HFFc6 (cell line): ENCODE data around the gene FRMD3. TPM values are rescaled to one million over a fixed set of nuclear protein-coding genes. Genes with fewer than 3 reads are reported as not detected.
"Not testable (repeated sequence)": the region's sequence is repeated elsewhere in the genome, so short reads cannot be mapped to it uniquely, and the experiment has no call there.

Experiments used
- DNase-seq: peaks from one replicate; pipeline ENCODE4 v3.0.0-alpha.2; 2018
- H3K27ac Mint-ChIP-seq: 2 replicates; pipeline ENCODE4 v1.8.0; 2020; ENCODE audit warnings: mild to moderate bottlenecking, mixed read lengths
- H3K27me3 Mint-ChIP-seq: 2 replicates; pipeline ENCODE4 v1.8.0; 2021; ENCODE audit warnings: mild to moderate bottlenecking, moderate library complexity, mixed read lengths; ENCODE audit not compliant: insufficient read depth
- H3K36me3 Mint-ChIP-seq: 2 replicates; pipeline ENCODE4 v1.8.0; 2021; ENCODE audit warnings: low read depth, mixed read lengths
- H3K4me1 Mint-ChIP-seq: 2 replicates; pipeline ENCODE4 v1.8.0; 2020; ENCODE audit warnings: low read depth, mixed read lengths
- H3K4me3 Mint-ChIP-seq: 2 replicates; pipeline ENCODE4 v1.8.0; 2020; ENCODE audit warnings: mild to moderate bottlenecking, moderate library complexity, mixed read lengths
- H3K9me3 Mint-ChIP-seq: 2 replicates; pipeline ENCODE4 v1.8.0; 2020; ENCODE audit warnings: mild to moderate bottlenecking, mixed read lengths
- total RNA-seq, 6 experiments: library from RNA; stranded (reverse); fragmentation: NEBNext Ultra II Directional; extraction: Animal tissue kit (Norgen Biotek cat#: 25700); gene quantifications; 2 replicates in 1 of 6; 3 replicates in 5 of 6; pipeline ENCODE4 v1.2.3, GENCODE V29; 2021
- TF ChIP-seq, protein P1 (sequence below): fragments of 200-600 bp; sonication (generic); IDR thresholded peaks from 2 replicates; pipeline ENCODE4 v1.5.0; 2021; ENCODE audit warnings: antibody characterized with exemption, mild to moderate bottlenecking

Gene FRMD3
- total RNA-seq, 6 experiments from 2014 or later: 4.0 to 14.9 (median 12.7) TPM

DNA sequence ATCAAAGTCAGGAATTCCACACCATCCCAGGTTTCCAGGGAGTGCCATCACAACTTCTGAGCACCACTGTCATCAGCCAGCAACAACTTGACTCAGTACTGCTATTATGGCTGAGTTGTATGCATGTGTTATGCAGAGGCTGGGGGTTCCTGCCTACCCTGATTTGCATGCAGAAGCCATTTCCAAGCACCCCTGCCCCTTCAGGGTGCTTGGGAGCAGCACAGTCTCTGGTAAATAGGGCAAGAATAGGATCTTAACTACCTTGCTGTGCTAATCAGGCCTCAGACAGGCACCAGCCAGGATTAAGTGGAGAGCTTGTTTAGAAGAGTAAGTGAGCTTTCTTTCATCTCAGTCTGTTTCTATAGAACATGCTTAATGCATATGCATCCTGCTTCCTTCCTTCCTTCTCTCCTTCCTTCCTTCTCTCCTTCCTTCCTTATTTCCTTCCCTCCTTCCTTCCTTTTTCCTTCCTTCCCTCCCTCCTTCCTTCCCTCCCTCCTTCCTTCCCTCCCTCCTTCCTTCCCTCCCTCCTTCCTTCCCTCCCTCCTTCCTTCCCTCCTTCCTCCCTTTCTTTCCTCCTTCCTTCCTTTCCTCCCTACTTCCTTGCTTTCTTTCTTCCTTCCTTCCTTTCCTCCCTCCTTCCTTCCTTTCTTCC lies 175.7 kb downstream of the FRMD3 start:
- H3K4me3 Mint-ChIP-seq: no peak overlapping the region
- TF ChIP-seq, protein P1, sequence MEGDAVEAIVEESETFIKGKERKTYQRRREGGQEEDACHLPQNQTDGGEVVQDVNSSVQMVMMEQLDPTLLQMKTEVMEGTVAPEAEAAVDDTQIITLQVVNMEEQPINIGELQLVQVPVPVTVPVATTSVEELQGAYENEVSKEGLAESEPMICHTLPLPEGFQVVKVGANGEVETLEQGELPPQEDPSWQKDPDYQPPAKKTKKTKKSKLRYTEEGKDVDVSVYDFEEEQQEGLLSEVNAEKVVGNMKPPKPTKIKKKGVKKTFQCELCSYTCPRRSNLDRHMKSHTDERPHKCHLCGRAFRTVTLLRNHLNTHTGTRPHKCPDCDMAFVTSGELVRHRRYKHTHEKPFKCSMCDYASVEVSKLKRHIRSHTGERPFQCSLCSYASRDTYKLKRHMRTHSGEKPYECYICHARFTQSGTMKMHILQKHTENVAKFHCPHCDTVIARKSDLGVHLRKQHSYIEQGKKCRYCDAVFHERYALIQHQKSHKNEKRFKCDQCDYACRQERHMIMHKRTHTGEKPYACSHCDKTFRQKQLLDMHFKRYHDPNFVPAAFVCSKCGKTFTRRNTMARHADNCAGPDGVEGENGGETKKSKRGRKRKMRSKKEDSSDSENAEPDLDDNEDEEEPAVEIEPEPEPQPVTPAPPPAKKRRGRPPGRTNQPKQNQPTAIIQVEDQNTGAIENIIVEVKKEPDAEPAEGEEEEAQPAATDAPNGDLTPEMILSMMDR: no peak
- H3K27me3 Mint-ChIP-seq: no peaks in the 10 kb centered on the region; the same call in 1 of the 2 replicates
- H3K9me3 Mint-ChIP-seq: no peaks in the 10 kb centered on the region
- peaks cover 19% of the 10 kb centered on the region for H3K4me1 Mint-ChIP-seq
- no peak overlapping the region for H3K27ac Mint-ChIP-seq
- DNase-seq: no peak
- H3K36me3 Mint-ChIP-seq: peaks cover 16% of the 10 kb centered on the region; the same call in 1 of the 2 replicates

DNA sequence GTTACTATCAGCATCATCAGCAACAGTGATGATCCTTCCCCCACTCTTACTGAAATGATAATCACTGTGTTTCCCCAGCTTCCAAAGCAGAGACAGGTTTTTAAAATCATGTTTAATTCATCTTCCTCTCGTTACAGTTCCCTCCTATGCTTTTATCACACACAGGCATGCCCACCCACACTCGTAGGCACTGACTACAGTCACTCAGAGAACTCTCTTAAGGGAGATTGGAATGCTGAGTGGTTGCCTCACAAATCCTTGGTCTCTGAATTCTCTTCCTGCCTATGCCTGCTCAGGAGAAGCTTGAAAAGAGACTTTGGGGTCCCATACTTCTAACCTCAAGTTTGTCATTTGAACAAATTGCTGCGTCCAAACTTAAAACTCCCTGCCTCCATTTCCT lies 179.2 kb downstream of the FRMD3 start:
- Mint-ChIP-seq H3K27ac (no peak overlapping the region; the same call in 1 of the 2 replicates), H3K9me3 (no peaks in the 10 kb centered on the region), H3K4me1 (peaks cover 7% of the 10 kb centered on the region; the same call in 1 of the 2 replicates), H3K36me3 (peaks cover 17% of the 10 kb centered on the region; the same call in 1 of the 2 replicates), H3K4me3 (no peak overlapping the region), H3K27me3 (no peaks in the 10 kb centered on the region; the same call in 1 of the 2 replicates)
- TF ChIP-seq, protein P1: no peak
- no peak for DNase-seq

DNA sequence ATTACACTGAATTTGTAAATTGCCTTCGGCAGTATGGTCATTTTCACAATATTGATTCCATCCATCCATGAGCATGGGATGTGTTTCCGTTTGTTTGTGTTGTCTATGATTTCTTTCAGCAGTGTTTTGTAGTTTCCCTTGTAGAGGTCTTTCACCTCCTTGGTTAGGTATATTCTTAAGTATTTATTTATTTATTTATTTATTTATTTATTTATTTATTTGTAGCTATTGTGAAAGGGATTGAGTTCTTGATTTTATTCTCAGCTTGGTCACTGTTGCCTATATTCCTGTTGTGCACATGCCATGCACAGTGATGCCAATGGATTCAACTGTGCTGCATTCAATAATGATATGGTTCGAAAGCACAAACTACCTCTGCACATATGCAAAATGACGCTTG lies 179.7 kb downstream of the FRMD3 start:
- H3K9me3 Mint-ChIP-seq, H3K4me1 Mint-ChIP-seq, DNase-seq, H3K27me3 Mint-ChIP-seq, H3K4me3 Mint-ChIP-seq, H3K27ac Mint-ChIP-seq: not testable (repeated sequence)
- H3K36me3 Mint-ChIP-seq: peaks cover 17% of the 10 kb centered on the region; the same call in 1 of the 2 replicates

DNA sequence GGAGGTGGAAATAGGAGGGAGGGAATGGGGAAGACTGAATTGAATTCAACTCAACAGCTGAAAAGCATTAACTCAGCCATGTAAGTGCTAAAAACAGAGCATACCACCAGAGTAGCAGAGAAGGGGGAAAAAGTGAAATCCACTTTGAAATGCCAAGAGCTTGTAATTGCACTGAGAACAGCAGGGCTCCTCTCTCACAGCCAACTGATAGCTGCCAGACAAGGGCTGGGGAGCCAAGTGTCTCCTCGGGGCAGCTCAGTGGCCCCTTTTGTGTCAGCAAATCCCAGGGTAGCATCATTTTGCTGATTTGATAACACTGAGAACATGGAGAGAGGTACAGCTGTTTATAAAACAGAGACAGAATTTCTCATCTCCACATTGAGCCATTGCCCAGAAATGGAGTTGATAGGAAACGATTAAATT lies 182.5 kb downstream of the FRMD3 start:
- TF ChIP-seq, protein P1: no peak
- H3K27ac Mint-ChIP-seq: no peak overlapping the region
- no peak overlapping the region for H3K4me3 Mint-ChIP-seq
- peaks cover 17% of the 10 kb centered on the region; the same call in 1 of the 2 replicates for H3K36me3 Mint-ChIP-seq
- no peak for DNase-seq
- peaks cover 14% of the 10 kb centered on the region; the same call in 1 of the 2 replicates for H3K4me1 Mint-ChIP-seq
- H3K27me3 Mint-ChIP-seq: no peaks in the 10 kb centered on the region; the same call in 1 of the 2 replicates
- H3K9me3 Mint-ChIP-seq: no peaks in the 10 kb centered on the region

DNA sequence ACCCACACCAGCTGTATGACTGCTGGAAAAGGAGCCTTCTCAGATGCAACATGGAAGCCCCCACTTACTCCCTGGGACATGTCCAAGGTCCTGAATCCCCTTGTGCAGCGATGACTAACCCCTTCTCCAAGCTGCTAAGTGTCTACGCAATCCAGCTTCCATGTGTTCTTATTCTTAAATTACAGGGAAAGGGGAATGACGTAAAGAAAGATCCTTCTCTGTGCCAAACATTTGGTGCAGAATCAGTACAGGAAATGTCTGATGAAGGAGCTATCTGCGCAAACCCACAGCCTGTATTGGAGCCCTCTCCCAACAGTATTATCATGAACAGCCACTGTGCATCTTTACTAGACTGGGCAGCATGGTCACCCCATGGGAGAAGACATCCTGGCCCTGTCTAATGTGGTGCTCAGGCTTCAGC lies 183.2 kb downstream of the FRMD3 start:
- Mint-ChIP-seq H3K9me3 (no peaks in the 10 kb centered on the region), H3K27ac (no peak overlapping the region), H3K36me3 (peaks cover 17% of the 10 kb centered on the region; the same call in 1 of the 2 replicates), H3K27me3 (no peaks in the 10 kb centered on the region; the same call in 1 of the 2 replicates), H3K4me3 (no peak overlapping the region), H3K4me1 (peaks cover 14% of the 10 kb centered on the region; the same call in 1 of the 2 replicates)
- TF ChIP-seq, protein P1: no peak
- DNase-seq: peak; percentile 25

DNA sequence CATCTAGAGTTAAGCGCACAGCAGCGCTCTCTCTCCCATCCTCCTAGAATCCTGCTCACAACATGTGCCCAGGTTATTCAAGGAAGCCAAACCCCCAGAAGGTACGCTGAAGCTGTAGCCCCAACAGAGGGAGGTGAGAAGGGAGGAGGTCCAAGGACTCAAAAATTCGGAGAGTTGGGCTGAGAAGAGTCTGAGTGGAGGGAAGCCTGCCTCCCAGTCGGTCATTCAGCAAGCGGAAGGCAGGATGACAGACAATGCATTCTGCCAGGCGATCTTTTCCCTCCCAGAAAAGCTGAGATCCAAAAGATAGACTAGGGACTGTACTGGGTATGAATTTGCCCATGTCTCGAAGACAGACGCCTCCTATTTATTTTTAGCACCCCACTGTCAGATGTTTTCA lies 189.2 kb downstream of the FRMD3 start:
- Mint-ChIP-seq H3K27ac (no peak overlapping the region), H3K4me1 (peaks cover 36% of the 10 kb centered on the region), H3K9me3 (no peaks in the 10 kb centered on the region), H3K27me3 (no peaks in the 10 kb centered on the region), H3K4me3 (no peak overlapping the region), H3K36me3 (no peaks in the 10 kb centered on the region; the same call in 1 of the 2 replicates)
- no peak for DNase-seq
- TF ChIP-seq, protein P1: no peak
